CD4-positive, alpha-beta T cell treated with Interleukin-2 at 100 ng/mL for 4 hours (primary cell): ENCODE data around the gene ATG2B.
"Not testable (repeated sequence)": the region's sequence is repeated elsewhere in the genome, so short reads cannot be mapped to it uniquely, and the experiment has no call there.

Experiments
- DNase-seq: peaks from one replicate; pipeline ENCODE4 v3.0.0-alpha.2; 2020; ENCODE audit warnings: low spot score

Gene ATG2B

GRCh38 chr14:96380735-96381134 lies 17.6 kb upstream of the ATG2B start:
- DNase-seq: no peak

DNA sequence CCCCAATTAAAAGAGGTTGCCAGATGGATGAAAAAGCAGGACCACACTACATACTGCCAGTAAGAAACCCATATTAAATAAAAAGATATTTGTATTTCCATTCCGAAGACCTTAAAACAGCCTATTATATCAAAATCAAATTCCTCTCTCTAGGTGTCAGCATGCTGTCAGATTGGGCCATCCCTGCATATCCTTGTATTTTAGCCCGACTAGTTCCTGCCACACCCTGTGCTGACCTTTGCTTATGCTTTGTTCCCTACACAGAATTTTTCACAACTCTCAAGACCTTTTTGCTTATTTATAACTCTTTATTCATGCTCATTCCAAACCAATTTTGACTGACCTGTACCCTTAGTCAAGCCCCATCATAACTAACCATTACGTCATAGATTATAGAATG lies 13.0 kb upstream of the ATG2B start:
- DNase-seq: no peak

- DNase-seq: no peak
These were observed 10.4 kb upstream of the ATG2B start for GRCh38 chr14:96373538-96373937.

DNA sequence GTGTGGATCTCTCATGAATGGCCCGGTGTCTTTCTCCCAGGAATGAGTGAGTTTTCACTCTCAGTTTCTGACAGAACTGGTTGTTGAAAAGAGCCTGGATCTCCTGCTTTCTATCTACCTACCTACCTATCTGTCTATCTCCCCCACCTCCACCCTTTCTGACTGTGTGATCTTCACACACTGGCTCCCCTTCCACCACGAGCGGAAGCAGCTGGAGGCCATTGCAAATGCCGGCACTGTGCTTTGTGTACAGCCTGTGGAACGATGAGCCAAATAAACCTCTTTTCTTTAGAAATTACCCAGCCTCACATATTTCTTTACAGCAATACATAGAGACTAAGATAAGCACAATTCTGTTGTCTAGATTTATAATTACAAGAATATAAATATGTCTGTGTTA lies 7.4 kb upstream of the ATG2B start:
- DNase-seq: no peak

GRCh38 chr14:96368534-96368933 lies 5.4 kb upstream of the ATG2B start:
- no peak for DNase-seq

GRCh38 chr14:96364962-96365361 lies 1.8 kb upstream of the ATG2B start:
- DNase-seq: no peak

GRCh38 chr14:96363751-96364336 lies 703 bp upstream of the ATG2B start:
- DNase-seq: peak; percentile 37

DNA sequence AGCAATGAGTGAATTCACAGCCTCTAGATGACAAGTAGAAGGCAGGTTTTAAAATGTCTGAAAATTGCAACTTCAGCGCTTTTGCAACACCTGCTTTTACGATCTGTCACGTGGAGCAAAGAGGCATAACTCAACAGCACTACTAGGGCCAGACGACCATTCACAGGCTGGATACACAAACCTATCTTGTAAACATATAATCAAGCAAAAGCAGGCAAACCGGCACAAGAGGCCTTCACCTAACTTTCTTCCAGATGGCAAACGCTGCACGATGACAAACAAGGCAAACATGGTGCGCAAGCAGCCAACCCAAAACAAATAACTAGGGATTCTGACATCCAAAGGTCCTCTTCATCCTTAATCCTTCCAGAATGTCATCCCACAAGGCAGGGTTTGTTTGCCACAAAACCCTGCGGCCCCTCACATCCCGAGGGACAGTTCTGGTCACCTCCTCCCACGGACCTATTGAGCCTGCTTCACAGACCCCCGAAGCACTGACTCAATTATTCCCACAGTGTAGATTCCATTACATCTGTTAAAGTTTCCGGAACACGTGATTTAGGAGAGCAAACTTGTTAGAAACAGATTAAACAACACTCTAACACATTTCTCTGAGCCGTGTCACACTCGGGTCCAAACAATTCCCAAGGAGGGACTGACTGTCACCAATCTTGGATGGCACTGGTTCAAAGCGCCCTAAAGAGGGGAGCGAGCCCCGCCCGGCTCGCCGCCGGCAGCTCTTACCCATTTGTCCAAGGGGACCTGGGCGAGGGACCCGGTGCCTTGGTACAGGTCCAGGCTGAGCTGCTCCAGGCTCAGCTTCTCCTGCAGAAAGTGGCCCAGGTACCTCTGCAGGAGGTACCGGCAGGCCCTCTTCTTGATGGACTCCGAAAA lies 823 bp downstream of the ATG2B start:
- peak; percentile 78 for DNase-seq

- no peak for DNase-seq
These were observed 3.2 kb downstream of the ATG2B start for GRCh38 chr14:96359959-96360358.

- DNase-seq: no peak
These were observed 5.9 kb downstream of the ATG2B start for GRCh38 chr14:96357216-96357615.

DNA sequence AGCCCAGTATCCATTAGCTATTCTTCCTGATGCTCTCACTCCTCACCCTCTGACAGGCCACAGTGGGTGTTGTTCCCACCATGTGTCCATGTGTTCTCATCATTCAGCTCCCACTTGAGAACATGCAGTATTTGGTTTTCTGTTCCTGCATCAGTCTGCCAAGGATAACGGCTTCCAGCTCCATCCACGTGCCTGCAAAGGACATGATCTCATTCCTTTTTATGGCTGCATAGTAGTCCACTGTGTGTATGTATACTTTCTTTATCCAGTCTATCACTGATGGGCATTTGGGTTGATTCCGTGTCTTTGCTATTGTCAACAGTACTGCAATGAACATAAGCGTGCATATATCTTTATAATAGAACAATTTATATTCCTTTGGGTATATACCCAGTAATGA lies 8.9 kb downstream of the ATG2B start:
- DNase-seq: no peak

- DNase-seq: no peak
These were observed 10.4 kb downstream of the ATG2B start for GRCh38 chr14:96352708-96353107.

- no peak for DNase-seq
These were observed 11.2 kb downstream of the ATG2B start for GRCh38 chr14:96351986-96352385.

DNA sequence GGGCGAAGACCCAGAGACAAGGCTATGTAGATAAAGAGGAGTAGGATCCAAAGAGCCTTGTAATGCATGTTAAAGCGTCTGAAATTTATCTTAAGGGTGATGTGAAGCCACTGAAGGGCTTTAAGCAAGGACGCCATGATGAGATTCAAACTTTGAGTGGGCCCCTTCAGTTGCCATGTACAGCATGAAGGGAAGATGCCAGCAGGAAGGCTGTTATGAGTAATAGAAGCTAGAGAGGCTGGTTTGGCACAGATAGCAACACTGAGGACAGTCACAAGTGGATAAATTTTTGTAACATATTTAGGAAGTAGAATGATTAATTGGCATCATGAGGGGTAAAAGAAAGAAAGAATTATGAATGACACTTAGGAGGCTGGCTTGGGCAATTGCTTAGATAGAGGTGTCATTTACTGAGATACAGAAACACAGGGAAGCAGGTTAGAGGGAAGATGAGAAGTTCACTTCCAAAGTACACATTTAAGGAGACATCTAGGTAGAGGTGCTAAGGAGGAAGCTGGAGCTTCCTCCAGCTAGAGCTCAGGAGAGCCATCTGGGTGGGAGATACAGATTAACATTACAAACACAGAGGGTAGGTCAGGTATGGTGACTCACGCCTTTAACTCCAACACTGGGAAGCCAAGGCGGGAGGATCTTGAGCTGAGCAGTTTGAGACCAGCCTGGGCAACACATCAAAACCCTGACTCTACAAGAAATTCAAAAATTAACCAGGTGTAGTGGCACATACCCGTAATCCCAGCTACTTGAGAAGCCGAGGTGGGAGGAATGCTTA lies 13.7 kb downstream of the ATG2B start:
- DNase-seq: no peak

DNA sequence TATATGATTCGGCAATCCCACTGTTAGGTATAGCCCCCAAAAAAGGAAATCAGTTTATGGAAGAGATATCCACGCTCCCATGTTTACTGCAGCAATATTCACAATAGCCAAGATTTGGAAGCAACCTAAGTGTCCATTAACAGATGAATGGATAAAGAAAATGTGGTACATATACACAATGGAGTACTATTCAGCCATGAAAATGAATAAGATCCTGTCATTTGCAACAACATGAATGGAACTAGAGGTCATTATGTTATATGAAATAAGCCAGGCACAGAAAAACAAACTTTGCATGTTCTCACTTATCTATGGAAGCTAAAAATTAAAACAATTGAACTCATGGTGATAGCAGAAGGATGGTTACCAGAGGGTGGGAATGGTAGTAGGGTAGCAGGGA lies 15.2 kb downstream of the ATG2B start:
- DNase-seq: not testable (repeated sequence)

DNA sequence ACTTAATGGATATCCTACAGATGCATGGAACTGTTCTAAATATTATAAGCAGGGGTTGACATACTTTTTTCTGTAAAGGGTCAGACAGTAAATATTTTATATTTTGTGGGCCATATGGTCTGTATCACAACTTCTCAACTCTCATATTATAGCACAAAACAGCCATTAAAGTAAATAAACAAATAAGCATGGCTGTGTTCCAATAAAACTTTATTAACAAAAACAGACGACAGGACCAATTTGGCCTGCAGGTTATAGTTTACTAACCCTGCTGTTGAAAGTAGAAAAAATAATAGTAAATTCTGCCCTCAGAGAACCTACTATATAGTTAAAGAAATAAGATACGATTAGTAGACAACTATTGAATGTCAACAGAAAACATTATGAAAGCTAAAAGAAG lies 17.5 kb downstream of the ATG2B start:
- DNase-seq: no peak

DNA sequence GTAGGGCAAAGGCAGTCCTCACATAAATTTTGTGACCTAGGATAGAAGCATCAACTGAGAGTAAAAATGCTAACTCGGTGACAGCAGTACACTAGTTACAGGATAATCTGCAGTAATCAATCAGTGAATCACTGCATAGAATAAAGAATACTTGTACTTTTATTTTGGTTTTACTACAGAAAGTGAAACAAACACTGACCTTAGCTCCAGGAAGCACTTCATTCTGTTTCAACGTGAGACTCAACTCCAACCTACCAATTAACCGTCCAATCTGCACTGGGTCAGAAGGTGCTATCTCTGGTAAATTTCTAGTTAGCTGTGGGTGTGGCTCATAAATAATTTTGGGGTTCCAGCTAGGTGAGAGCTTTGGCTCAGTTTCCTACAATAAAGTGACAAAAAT lies 21.8 kb downstream of the ATG2B start:
- no peak for DNase-seq

DNA sequence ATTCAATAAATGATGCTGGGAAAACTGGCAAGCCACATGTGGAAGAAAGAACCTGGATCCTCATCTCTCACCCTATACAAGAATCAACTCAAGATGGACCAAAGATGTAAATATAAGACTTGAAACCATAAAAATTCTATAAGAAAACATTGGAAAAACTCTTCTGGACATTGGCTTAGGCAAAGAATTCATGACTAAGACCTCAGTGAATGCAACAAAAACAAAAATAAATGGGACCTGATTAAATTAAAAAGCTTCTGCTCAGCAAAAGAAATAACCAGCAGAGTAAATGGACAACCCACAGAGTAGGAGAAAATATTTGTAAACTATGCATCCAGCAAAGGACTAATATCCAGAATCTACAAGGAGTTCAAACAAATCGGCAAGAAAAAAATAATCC lies 24.6 kb downstream of the ATG2B start:
- no peak for DNase-seq

GRCh38 chr14:96324219-96324618 lies 38.9 kb downstream of the ATG2B start:
- no peak for DNase-seq

DNA sequence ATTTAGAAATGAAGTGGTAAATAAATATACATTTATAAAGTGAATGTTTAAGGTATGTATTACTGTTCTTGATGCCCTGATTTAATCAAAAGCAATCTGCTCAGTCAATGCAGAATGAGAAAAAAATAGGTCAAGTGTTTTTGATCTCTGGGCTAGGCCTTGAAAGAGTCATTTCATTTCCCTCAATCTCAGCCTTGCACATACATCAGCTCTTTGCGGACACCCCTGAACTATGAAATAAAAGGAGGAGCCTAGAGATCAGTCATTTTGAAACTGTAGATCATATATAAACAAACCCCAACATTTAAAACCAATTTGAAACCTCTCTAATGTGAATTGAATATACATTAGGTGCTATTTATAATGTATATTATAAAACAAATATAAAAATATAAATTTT lies 42.5 kb downstream of the ATG2B start:
- peak; percentile 2 for DNase-seq

DNA sequence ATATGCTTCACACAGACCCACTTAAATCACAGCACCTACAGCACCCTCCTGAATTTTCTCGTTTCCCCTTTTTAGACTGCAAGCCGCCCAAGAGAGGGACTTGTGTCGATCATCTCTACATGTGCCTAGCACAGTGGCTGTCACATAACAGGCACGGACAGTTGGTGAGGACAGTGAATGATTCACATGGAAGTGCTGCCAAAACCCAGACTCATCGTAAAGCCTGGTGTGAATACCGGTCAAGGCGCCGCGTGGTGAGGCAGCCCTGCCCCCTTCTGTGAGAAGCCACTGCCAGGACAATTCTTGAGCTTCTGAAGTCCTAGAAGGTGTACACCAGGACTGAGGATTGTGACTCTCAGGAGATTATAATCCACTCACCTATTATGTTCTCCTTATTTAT lies 44.3 kb downstream of the ATG2B start:
- no peak for DNase-seq

- DNase-seq: no peak
These were observed 47.1 kb downstream of the ATG2B start for GRCh38 chr14:96316087-96316486.

- no peak for DNase-seq
These were observed 52.2 kb downstream of the ATG2B start for GRCh38 chr14:96310906-96311305.
